HFFc6 (cell line): Measurements from ENCODE around the gene TMC1. TPM values are rescaled to one million over a fixed set of nuclear protein-coding genes. Genes with fewer than 3 reads are reported as not detected.

Experiments
- DNase-seq: peaks from one replicate; pipeline ENCODE4 v3.0.0-alpha.2; 2018
- H3K27ac Mint-ChIP-seq: 2 replicates; pipeline ENCODE4 v1.8.0; 2020; ENCODE audit warnings: mild to moderate bottlenecking, mixed read lengths
- H3K27me3 Mint-ChIP-seq: 2 replicates; pipeline ENCODE4 v1.8.0; 2021; ENCODE audit warnings: mild to moderate bottlenecking, moderate library complexity, mixed read lengths; ENCODE audit not compliant: insufficient read depth
- H3K36me3 Mint-ChIP-seq: 2 replicates; pipeline ENCODE4 v1.8.0; 2021; ENCODE audit warnings: low read depth, mixed read lengths
- H3K4me1 Mint-ChIP-seq: 2 replicates; pipeline ENCODE4 v1.8.0; 2020; ENCODE audit warnings: low read depth, mixed read lengths
- H3K4me3 Mint-ChIP-seq: 2 replicates; pipeline ENCODE4 v1.8.0; 2020; ENCODE audit warnings: mild to moderate bottlenecking, moderate library complexity, mixed read lengths
- H3K9me3 Mint-ChIP-seq: 2 replicates; pipeline ENCODE4 v1.8.0; 2020; ENCODE audit warnings: mild to moderate bottlenecking, mixed read lengths
- CTCF ChIP-seq: fragments of 200-600 bp; sonication (generic); IDR thresholded peaks from 2 replicates; pipeline ENCODE4 v1.5.0; 2021; ENCODE audit warnings: antibody characterized with exemption, mild to moderate bottlenecking
- total RNA-seq, 6 experiments: library from RNA; stranded (reverse); fragmentation: NEBNext Ultra II Directional; extraction: Animal tissue kit (Norgen Biotek cat#: 25700); gene quantifications; 2 replicates in 1 of 6; 3 replicates in 5 of 6; pipeline ENCODE4 v1.2.3, GENCODE V29; 2021

TMC1 gene
- total RNA-seq, 6 experiments from 2014 or later, result 0.09 to 1.1 (median 0.65) TPM

GRCh38 chr9:72563806-72564205 is 42.4 kb downstream of the TMC1 start:
- Mint-ChIP-seq H3K9me3 (no peaks in the 10 kb centered on the region), H3K4me1 (peaks cover 5% of the 10 kb centered on the region), H3K4me3 (no peak overlapping the region), H3K27ac (no peak overlapping the region), H3K27me3 (no peaks in the 10 kb centered on the region), H3K36me3 (peaks cover 5% of the 10 kb centered on the region; the same call in 1 of the 2 replicates)
- DNase-seq, result no peak
- TF ChIP-seq CTCF, result no peak

- peaks cover 5% of the 10 kb centered on the region for H3K4me1 Mint-ChIP-seq
- no peaks in the 10 kb centered on the region for H3K9me3 Mint-ChIP-seq
- no peak overlapping the region for H3K4me3 Mint-ChIP-seq
- H3K27ac Mint-ChIP-seq, result no peak overlapping the region
- TF ChIP-seq CTCF, result no peak
- no peak for DNase-seq
- H3K27me3 Mint-ChIP-seq, result no peaks in the 10 kb centered on the region
- peaks cover 5% of the 10 kb centered on the region; the same call in 1 of the 2 replicates for H3K36me3 Mint-ChIP-seq
Observed at GRCh38 chr9:72564479-72565281, 43.3 kb downstream of the TMC1 start.

- peaks cover 5% of the 10 kb centered on the region; the same call in 1 of the 2 replicates for H3K36me3 Mint-ChIP-seq
- no peaks in the 10 kb centered on the region for H3K27me3 Mint-ChIP-seq
- TF ChIP-seq CTCF, result no peak
- H3K27ac Mint-ChIP-seq, result no peak overlapping the region
- peaks cover 5% of the 10 kb centered on the region; the same call in 1 of the 2 replicates for H3K4me1 Mint-ChIP-seq
- no peaks in the 10 kb centered on the region for H3K9me3 Mint-ChIP-seq
- no peak for DNase-seq
- no peak overlapping the region for H3K4me3 Mint-ChIP-seq
Observed at GRCh38 chr9:72565535-72565934, 44.1 kb downstream of the TMC1 start.

GRCh38 chr9:72574156-72574810 is 52.9 kb downstream of the TMC1 start:
- TF ChIP-seq CTCF, result no peak
- no peak overlapping the region for H3K4me3 Mint-ChIP-seq
- no peak for DNase-seq
- no peak overlapping the region for H3K27ac Mint-ChIP-seq
- H3K27me3 Mint-ChIP-seq, result no peaks in the 10 kb centered on the region; the same call in 1 of the 2 replicates
- H3K36me3 Mint-ChIP-seq, result no peaks in the 10 kb centered on the region
- H3K4me1 Mint-ChIP-seq, result peaks cover 50% of the 10 kb centered on the region
- no peaks in the 10 kb centered on the region for H3K9me3 Mint-ChIP-seq

GRCh38 chr9:72575666-72576065 is 54.3 kb downstream of the TMC1 start:
- Mint-ChIP-seq H3K27ac (no peak overlapping the region), H3K27me3 (no peaks in the 10 kb centered on the region; the same call in 1 of the 2 replicates), H3K4me3 (no peak overlapping the region), H3K9me3 (no peaks in the 10 kb centered on the region), H3K4me1 (peaks cover 64% of the 10 kb centered on the region), H3K36me3 (no peaks in the 10 kb centered on the region)
- no peak for DNase-seq
- TF ChIP-seq CTCF, result no peak
